Muscle layer of duodenum (tissue), 2 donors: Measurements from ENCODE around the gene DGKD.

Source experiments
- H3K27ac ChIP-seq: one replicate; pipeline ENCODE4 v1.7.0; 2013; ENCODE audit warnings: mild to moderate bottlenecking, low read length
- H3K27me3 ChIP-seq: one replicate; pipeline ENCODE4 v1.7.0; 2013; ENCODE audit warnings: low read depth, mild to moderate bottlenecking, control low read depth, low read length
- H3K36me3 ChIP-seq, 2 donors: one replicate each; pipeline ENCODE4 v1.7.0; 2013; ENCODE audit warnings: low read length in 2 of 2, control low read depth in 1 of 2, mild to moderate bottlenecking in 1 of 2; ENCODE audit not compliant: insufficient read depth in 2 of 2, control insufficient read depth in 1 of 2
- H3K4me1 ChIP-seq, 2 donors: one replicate each; pipeline ENCODE4 v1.7.0; 2013; ENCODE audit warnings: low read length in 2 of 2, mild to moderate bottlenecking in 2 of 2, control low read depth in 1 of 2, moderate library complexity in 1 of 2; ENCODE audit not compliant: insufficient read depth in 2 of 2, control insufficient read depth in 1 of 2
- H3K4me3 ChIP-seq, 2 donors: one replicate each; pipeline ENCODE4 v1.7.0; 2013; ENCODE audit warnings: low read length in 2 of 2, low read depth in 1 of 2, mild to moderate bottlenecking in 1 of 2
- H3K9me3 ChIP-seq, 2 donors: one replicate each; pipeline ENCODE4 v1.7.0; 2013; ENCODE audit warnings: low read length in 2 of 2, control low read depth in 1 of 2, mild to moderate bottlenecking in 1 of 2; ENCODE audit not compliant: control insufficient read depth in 1 of 2
- donor health status: healthy.

Gene DGKD

DNA sequence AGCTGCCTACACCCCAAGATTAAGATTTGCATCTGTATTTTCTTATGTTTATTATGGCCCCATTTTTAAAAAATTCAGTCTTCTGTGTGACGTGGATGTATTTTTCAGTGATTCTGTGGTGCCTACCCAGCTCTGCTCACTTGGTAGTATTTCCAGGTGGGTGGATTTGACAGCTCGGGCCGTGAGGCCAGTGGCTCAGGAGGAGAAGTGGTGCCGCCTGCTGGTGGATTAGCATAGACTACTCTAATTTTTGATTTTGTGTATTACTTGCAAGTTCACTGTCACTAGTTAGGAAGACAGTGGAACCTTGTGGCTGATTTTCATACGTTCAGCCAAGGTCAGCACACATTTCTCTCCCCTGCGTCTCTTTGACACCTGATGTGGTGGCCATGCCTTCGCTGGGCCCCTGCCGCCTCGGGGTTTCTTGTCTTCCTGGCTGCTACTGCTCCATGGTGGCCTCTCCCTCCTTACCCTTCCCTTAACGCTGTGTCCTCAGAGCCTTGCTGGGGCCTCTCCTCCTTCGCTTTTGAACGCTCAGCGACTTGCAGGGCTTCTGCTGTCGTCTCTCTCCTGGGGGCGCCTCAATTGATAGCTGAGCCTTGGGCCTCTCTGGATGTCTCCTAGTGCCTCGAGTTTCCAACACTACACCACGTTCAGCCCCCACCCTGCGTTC, 89.4 kb downstream of the DGKD start:
- Histone ChIP-seq H3K36me3 (peaks cover 44 to 54% of the 10 kb centered on the region in 2 donors), H3K27ac (no peak overlapping the region), H3K9me3 (no peaks in the 10 kb centered on the region), H3K4me3 (no peak overlapping the region), H3K27me3 (no peaks in the 10 kb centered on the region), H3K4me1 (peaks cover 0 to 4% of the 10 kb centered on the region in 2 donors)

- Histone ChIP-seq H3K36me3 (peaks cover 44 to 54% of the 10 kb centered on the region in 2 donors), H3K27ac (no peak overlapping the region), H3K9me3 (no peaks in the 10 kb centered on the region), H3K4me1 (peaks cover 0 to 6% of the 10 kb centered on the region in 2 donors), H3K4me3 (no peak overlapping the region), H3K27me3 (no peaks in the 10 kb centered on the region)
Observed at GRCh38 chr2:233444501-233444900, 90.2 kb downstream of the DGKD start.

DNA sequence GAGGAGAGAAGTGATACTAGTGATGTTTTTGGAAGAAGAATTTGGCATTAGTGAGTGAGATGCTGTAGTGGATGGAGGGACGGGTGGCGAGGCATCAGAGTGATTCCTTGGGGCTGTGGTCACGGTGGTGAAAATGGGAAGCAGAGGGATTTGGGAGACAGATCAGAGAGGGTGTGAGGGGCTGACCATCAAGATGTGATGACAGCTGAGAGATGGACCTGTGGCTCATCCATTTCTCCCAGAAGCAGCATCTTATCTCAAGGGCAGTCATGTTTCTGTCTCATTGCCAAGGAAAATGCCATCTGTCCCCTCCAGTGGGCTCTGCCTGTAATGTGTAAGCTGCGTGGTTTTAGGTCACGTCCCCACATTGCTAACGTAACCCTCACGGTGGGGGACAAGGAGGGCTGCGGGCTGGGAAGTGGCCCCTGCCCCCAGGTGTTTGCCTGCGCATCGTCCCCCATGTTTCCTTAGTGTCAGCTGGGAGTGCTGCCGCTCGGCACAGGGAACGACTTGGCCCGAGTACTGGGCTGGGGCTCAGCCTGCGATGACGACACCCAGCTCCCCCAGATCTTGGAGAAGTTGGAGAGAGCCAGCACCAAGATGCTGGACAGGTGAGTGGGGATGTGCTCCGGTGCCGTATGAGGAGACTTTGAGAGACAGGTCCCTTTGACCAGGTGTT, 91.0 kb downstream of the DGKD start:
- no peaks in the 10 kb centered on the region for H3K27me3 ChIP-seq
- H3K4me1 ChIP-seq = peaks cover 0 to 6% of the 10 kb centered on the region in 2 donors
- peaks cover 51 to 59% of the 10 kb centered on the region in 2 donors for H3K36me3 ChIP-seq
- H3K4me3 ChIP-seq = no peak overlapping the region
- H3K27ac ChIP-seq = no peak overlapping the region
- H3K9me3 ChIP-seq = no peaks in the 10 kb centered on the region

GRCh38 chr2:233446121-233446520, 91.8 kb downstream of the DGKD start:
- Histone ChIP-seq H3K27me3 (no peaks in the 10 kb centered on the region), H3K4me3 (no peak overlapping the region), H3K9me3 (no peaks in the 10 kb centered on the region), H3K4me1 (peaks cover 0 to 6% of the 10 kb centered on the region in 2 donors), H3K27ac (no peak overlapping the region), H3K36me3 (peaks cover 54 to 61% of the 10 kb centered on the region in 2 donors)

DNA sequence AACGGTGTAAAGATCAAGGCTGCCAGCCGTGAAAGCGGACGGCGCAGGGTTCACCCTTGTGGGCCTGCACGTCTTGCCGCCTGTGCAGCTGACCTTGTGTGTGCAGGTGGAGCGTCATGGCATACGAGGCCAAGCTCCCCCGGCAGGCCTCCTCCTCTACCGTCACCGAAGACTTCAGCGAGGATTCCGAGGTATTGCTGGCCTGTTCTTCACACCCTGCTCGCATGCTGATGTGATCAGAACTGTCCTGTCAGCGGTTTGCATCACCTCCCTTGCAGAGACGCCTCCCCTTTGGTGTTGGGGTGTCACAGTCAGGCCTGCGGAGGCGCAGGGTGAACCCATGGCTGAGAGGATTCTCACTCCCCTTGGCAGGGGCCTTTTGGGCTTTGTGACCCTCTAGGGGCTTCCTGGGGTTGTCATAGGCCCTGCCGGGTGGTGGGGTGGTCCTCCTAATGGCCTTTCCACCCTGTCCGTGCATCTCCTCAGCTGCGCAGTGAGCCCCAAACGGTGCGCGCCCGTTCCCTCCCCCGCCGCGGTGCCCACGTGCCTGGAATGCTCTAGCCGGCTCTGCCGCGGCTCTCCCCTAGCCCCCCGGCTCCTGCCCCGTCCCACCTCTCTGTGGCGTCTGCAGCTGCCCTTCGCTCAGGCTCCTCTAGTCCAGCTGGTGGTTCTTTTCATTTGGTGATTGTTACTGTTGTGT, 92.5 kb downstream of the DGKD start:
- Histone ChIP-seq H3K9me3 (no peaks in the 10 kb centered on the region), H3K27me3 (no peaks in the 10 kb centered on the region), H3K27ac (no peak overlapping the region), H3K4me3 (no peak overlapping the region), H3K36me3 (peaks cover 59 to 60% of the 10 kb centered on the region in 2 donors), H3K4me1 (peaks cover 0 to 6% of the 10 kb centered on the region in 2 donors)

DNA sequence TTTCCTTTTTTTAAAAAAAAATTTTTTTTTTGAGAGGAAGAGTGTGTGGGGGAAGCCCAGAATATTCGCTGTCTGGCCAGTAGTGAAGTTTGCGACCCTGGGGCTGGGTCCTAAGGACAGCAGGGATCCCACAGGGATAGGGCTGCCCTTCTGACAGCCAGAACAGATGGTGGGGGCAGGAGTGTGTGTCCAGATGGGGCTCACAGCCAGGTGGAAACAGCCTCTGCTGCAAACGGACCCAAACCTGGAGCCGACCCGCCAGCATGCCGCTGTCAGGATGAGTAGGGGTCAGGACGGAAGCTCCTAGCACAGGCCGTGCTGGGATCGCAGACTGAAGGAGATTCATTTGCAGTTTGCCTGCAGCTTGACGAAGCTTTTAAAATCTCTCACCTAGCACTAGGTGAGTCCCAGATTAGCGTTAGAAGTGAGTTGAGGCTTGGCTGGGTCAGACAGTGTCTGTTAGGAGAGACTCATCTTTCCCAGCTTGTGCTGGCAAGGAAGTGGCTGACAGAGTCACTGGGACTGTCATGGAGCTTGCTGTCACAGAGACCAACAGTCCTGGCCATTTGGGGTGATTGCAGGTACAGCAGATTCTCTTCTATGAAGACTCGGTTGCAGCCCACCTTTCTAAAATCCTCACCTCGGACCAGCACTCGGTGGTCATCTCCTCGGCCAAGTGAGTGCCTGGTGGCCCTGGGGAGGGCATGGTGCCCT, 93.4 kb downstream of the DGKD start:
- no peaks in the 10 kb centered on the region for H3K9me3 ChIP-seq
- H3K27me3 ChIP-seq = no peaks in the 10 kb centered on the region
- H3K27ac ChIP-seq = no peak overlapping the region
- peaks cover 61 to 69% of the 10 kb centered on the region in 2 donors for H3K36me3 ChIP-seq
- H3K4me3 ChIP-seq = no peak overlapping the region
- peaks cover 0 to 6% of the 10 kb centered on the region in 2 donors for H3K4me1 ChIP-seq

- H3K27me3 ChIP-seq = no peaks in the 10 kb centered on the region
- no peak overlapping the region for H3K4me3 ChIP-seq
- H3K36me3 ChIP-seq = peaks cover 67 to 75% of the 10 kb centered on the region in 2 donors
- H3K4me1 ChIP-seq = peaks cover 0 to 6% of the 10 kb centered on the region in 2 donors
- H3K27ac ChIP-seq = no peak overlapping the region
- H3K9me3 ChIP-seq = no peaks in the 10 kb centered on the region
Observed at GRCh38 chr2:233448220-233448559, 93.9 kb downstream of the DGKD start.

GRCh38 chr2:233448575-233448974, 94.3 kb downstream of the DGKD start:
- H3K27me3 ChIP-seq = no peaks in the 10 kb centered on the region
- H3K9me3 ChIP-seq = no peaks in the 10 kb centered on the region
- H3K36me3 ChIP-seq = peaks cover 70 to 76% of the 10 kb centered on the region in 2 donors
- no peak overlapping the region for H3K27ac ChIP-seq
- peaks cover 0 to 6% of the 10 kb centered on the region in 2 donors for H3K4me1 ChIP-seq
- no peak overlapping the region for H3K4me3 ChIP-seq

GRCh38 chr2:233449081-233449901, 95.0 kb downstream of the DGKD start:
- Histone ChIP-seq H3K27ac (no peak overlapping the region), H3K36me3 (peaks cover 77 to 83% of the 10 kb centered on the region in 2 donors), H3K4me1 (peaks cover 0 to 6% of the 10 kb centered on the region in 2 donors), H3K27me3 (no peaks in the 10 kb centered on the region), H3K4me3 (no peak overlapping the region), H3K9me3 (no peaks in the 10 kb centered on the region)

- H3K9me3 ChIP-seq = no peaks in the 10 kb centered on the region
- no peaks in the 10 kb centered on the region for H3K27me3 ChIP-seq
- H3K36me3 ChIP-seq = peaks cover 82 to 85% of the 10 kb centered on the region in 2 donors
- peaks cover 0 to 6% of the 10 kb centered on the region in 2 donors for H3K4me1 ChIP-seq
- H3K27ac ChIP-seq = no peak overlapping the region
- H3K4me3 ChIP-seq = no peak overlapping the region
Observed at GRCh38 chr2:233449921-233450863, 95.9 kb downstream of the DGKD start.
